ENCODE measurements around the gene KRTAP10-3.

The KRTAP10-3 gene

GRCh38 chr21:44514746-44515358 is 43.7 kb downstream of the KRTAP10-3 start:
- DNase-seq = no peak

DNA sequence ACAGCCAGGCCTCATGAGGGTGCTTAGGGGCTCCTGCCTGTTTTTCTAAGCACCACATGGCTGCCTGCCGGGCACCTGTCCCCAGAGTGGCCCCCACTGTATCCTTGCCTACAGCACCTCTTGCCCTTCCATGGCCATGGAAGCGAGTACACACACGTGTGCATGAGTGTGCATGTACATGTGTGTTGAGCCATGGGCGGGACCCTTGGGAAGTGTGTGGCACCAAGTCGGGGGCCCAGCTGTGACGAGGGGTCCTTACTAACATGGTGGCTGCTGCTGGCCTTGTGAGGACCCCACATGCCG is 44.4 kb downstream of the KRTAP10-3 start:
- no peak for DNase-seq

DNA sequence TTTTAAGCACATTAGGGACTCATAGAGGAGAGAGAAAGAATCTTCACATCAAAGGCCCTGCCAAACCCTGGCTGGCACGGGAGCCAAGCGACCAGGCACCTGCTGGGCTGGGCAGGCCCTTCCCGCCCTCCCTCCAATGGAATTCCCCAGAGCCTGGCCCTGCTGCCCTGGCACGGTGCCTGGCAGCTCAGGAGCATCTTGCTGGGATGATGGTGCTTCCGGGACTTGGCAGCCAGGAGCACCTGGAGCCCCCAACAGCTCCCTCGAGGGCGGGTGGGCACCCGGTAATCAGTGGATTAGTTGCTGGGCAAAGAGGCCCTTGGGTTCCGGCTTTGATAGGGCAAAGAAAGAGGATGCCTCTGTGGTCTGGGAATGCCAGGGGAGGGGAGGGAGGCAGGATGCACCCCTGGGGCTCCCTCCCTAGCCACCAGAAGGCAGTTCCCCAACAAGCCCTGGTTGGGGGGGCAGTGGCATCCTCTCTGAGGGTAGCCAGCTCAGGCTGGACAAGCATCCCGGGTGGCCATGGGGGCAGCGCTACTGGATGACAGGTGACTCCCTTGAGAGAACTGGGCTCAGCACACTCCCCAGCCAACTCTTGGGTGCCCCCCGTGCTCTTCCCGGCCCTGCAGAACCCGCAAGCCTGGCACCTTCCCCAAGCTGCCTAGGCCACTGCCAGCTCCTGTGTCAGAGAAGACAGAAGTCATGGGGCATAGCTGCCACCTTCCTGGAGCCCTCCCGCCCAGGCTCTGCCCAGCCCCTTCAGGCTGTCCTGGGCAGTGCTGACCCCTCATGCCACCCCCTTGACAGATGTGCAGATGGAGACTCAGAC is 45.0 kb downstream of the KRTAP10-3 start:
- no peak for DNase-seq

GRCh38 chr21:44512496-44513388 is 45.9 kb downstream of the KRTAP10-3 start:
- no peak for DNase-seq

GRCh38 chr21:44511938-44512275 is 46.7 kb downstream of the KRTAP10-3 start:
- no peak for DNase-seq

DNA sequence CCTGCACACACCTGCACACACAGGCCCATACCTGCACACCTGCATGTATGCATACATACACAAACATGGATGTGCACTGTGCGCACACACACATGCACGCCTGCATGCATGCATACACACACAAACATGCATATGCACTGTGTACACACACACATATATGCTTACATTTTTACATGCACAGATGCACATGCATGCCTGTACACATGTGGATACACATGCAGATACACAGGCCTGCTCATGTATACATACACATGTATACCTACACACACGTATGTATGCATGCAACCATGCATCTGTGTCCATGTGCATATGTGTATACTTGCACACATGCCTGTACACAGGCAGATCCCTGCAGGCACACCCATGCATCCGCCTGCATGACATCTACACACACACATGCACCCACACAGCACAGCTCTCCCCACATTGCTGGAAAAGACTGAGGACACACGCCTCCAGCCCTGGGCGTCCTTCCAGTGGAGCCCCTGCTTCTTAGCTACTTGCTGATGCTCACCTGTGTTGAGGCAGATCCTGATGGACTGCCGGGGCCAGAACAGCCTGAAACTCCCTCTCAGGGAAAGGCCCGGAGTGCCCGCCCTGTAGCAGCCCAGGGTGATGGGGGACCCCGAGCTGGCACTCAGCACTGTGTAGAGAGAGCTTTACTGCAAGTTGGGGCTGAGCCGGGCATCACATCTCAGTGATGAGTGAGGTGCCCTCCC is 47.2 kb downstream of the KRTAP10-3 start:
- DNase-seq = no peak

- peak; percentile 90 for DNase-seq
Measured at GRCh38 chr21:44510508-44511218, 47.9 kb downstream of the KRTAP10-3 start.

- no peak for DNase-seq
Measured at GRCh38 chr21:44510109-44510507, 48.5 kb downstream of the KRTAP10-3 start.

GRCh38 chr21:44509539-44509938 is 49.1 kb downstream of the KRTAP10-3 start:
- DNase-seq = no peak

DNA sequence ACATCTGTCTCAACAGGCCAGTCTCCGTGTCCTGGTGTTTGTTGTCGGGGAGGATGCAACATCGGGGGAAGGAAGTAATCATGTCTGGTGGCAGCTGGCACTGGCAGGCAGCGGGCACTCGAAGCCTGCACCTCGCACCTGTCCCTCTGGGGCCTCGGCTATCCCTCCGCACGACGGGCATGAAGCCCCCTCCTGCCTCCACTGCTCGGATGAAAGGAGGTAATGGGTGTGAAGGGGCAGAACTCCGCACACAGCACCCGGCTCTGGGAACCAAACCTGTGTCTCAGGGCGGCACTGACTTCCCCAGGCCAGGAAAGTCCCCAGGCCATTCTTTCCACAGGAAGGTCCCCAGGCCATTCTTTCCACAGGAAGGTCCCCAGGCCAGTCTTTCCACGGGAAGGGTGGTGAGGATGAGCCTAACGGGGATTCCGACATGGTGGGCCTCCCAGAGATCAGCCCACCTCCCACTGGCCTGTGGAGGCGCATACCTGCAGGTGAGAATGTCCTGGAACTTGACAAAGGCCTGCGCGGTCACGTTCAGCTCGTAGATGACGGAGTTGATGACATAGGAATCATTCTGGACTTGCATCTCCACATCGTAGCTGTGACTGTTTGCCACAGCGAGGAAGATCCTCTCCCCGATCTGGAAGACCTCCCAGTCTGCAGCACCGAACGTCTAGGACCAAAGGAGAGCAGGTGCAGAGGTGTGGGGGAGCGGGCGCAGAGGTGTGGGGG is 49.7 kb downstream of the KRTAP10-3 start:
- DNase-seq = no peak

- DNase-seq = no peak
Measured at GRCh38 chr21:44508426-44508710, 50.2 kb downstream of the KRTAP10-3 start.

Data from CD4-positive, alpha-beta T cell treated with Interleukin-17A for 4 hours (primary cell).